GM18511 (cell line): ENCODE data around the gene RPTOR.
"Not testable (repeated sequence)": the region's sequence is repeated elsewhere in the genome, so short reads cannot be mapped to it uniquely, and the experiment has no call there.

Source experiments
- ATAC-seq: cut with Tn5 transposase; IDR thresholded peaks from one replicate; pipeline ENCODE4 v1.9.1; 2021; ENCODE audit warnings: mild to moderate bottlenecking, moderate library complexity; ENCODE audit not compliant: unreplicated experiment

Gene RPTOR

GRCh38 chr17:80612997-80613731 lies 68.5 kb downstream of the RPTOR start:
- ATAC-seq, result no peak

DNA sequence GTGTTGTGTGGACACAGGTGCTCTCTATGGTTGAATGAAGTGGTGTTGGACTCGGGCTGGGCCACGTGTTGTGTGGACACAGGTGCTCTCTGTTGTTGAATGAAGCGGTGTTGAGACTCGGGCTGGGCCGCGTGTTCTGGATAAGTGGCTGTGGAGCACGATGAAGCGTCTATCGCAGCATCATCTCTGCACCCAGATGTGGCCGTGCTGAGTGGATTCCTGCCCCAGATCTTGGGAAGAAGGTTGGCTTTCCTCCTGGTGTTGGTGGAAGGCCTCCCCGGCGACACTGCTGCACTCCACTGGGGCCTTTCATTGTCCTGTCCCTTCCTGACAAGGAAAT lies 69.1 kb downstream of the RPTOR start:
- ATAC-seq, result no peak

GRCh38 chr17:80614332-80615047 lies 69.9 kb downstream of the RPTOR start:
- no peak for ATAC-seq

DNA sequence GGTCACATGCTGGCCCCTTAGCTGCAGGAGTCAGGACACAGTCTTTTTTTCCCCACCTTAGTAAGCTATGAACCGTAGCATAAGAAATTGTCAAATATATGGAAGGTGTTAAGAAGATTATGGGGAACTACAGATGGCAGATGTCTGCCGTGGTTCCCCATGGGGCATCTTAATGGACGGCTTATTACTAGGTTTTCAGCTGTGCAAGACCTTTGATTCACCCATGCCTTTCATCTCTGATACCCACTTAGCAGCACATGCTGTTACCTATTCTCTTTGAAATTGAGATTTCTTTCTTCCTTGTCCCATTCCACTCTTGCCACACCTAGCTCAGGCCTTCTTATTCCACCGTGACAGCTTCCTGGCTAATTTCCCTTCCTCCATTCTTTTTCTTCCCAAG lies 70.7 kb downstream of the RPTOR start:
- no peak for ATAC-seq

- no peak for ATAC-seq
Measured at GRCh38 chr17:80616705-80617104, 72.1 kb downstream of the RPTOR start.

DNA sequence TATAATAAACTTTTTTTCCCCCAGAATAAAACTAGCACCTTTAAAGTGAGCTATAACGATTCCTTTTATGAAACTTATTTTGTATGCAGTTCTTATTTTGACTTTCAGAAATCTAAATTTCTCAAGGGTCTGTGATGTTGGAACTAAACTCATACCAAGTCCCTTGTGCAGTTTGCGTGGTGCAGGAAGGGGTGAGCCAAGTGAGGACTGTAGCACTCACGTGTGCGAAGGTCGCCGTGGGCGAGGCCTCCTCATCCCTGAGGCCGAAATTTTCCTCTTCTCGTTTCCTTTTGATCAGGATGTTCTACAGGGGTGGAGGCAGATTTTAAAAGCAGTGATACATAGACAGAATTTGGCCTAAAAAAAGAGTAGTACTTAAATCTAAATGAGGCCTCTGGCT lies 73.7 kb downstream of the RPTOR start:
- no peak for ATAC-seq

DNA sequence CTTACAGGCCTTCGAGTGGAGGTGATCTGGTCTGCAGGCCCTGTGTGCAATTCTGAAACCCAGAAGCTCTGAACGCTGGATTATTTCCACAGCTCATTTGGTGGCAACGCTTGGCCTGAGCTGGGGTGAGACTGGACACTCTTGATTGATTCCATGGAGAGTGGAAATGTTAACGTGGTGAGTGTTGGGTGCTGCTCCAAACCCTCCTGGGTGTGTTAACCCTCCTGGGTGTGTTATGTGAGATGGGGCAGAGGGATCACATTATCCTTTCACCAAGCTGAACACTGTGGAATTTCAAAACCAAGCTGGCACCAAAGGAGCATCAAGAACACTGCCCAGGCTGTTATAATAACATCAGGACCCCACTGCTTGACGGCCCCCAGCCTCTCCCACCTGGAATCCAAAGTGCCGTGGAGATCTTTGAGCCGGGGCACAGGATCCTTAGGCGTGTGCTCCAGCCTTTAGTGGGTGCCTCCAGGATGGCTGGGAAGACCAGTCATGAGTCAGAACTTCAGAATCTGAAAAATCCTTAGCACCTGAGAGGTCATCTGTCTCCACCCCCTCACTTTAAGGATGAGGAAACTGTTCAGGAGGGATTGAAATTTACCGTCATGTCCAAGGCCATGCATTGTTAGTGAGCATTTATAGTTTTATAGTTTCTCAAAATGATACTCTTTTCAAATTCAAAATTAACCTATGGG lies 75.0 kb downstream of the RPTOR start:
- no peak for ATAC-seq

- no peak for ATAC-seq
Measured at GRCh38 chr17:80621335-80621996, 76.8 kb downstream of the RPTOR start.

GRCh38 chr17:80621997-80622357 lies 77.3 kb downstream of the RPTOR start:
- no peak for ATAC-seq

GRCh38 chr17:80624864-80625263 lies 80.2 kb downstream of the RPTOR start:
- no peak for ATAC-seq

- ATAC-seq, result no peak
Measured at GRCh38 chr17:80625627-80626026, 81.0 kb downstream of the RPTOR start.

DNA sequence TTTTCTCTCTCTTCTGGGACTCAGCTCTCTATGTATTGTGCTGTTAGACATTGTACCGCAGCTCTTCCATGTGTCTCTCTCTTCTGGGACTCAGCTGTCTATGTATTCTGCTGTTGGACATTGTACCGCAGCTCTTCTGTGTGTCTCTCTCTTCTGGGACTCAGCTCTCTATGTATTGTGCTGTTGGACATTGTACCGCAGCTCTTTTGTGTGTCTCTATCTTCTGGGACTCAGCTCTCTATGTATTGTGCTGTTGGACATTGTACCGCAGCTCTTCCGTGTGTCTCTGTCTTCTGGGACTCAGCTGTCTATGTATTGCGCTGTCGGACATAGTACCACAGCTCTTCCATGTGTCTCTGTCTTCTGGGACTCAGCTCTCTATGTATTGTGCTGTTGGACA lies 84.2 kb downstream of the RPTOR start:
- ATAC-seq, result not testable (repeated sequence)

DNA sequence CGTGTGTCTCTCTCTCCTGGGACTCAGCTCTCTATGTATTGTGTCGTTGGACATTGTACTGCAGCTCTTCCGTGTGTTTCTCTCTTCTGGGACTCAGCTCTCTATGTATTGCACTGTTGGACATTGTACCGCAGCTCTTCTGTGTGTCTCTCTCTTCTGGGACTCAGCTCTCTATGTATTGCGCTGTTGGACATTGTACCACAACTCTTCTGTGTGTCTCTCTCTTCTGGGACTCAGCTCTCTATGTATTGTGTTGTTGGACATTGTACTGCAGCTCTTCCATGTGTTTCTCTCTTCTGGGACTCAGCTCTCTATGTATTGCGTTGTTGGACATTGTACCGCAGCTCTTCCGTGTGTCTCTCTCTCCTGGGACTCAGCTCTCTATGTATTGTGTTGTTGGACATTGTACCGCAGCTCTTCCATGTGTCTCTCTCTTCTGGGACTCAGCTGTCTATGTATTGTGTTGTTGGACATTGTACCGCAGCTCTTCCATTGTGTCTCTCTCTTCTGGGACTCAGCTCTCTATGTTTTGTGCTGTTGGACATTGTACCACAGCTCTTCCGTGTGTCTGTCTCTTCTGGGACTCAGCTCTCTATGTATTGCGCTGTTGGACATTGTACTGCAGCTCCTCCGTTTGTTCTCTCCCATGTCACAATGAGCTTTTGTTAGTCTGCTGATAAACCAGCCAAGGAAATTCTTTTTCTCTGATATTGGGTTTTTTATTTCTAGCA lies 84.8 kb downstream of the RPTOR start:
- ATAC-seq, result no peak

DNA sequence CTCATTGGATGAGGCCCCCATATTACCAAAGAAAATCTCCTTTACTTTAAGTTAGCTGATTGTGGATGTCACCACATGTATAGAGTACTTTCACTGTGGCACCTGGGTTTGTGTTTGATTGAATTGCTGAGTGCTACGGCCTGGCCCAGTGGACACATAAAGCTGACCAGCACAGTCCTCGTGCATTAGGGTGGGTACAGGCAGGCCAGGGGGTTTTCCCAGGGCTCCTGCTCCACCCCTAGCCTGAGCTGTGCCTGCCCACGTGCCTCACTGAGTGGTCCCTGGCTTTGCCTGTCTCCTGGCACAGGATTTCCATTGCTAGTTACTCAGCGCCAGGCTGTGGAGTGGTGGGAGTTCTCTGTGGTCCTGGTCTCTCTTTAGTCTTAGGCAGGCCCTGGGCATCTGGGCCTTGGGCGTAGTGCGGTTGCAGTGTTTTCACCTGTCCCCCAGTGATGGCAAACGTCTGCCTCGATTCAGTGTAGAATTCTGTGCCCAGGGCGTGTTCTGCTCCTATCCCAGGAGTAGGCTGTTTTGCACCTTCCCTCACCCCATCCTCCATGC lies 86.0 kb downstream of the RPTOR start:
- ATAC-seq, result no peak

GRCh38 chr17:80631142-80632045 lies 86.8 kb downstream of the RPTOR start:
- ATAC-seq, result no peak

DNA sequence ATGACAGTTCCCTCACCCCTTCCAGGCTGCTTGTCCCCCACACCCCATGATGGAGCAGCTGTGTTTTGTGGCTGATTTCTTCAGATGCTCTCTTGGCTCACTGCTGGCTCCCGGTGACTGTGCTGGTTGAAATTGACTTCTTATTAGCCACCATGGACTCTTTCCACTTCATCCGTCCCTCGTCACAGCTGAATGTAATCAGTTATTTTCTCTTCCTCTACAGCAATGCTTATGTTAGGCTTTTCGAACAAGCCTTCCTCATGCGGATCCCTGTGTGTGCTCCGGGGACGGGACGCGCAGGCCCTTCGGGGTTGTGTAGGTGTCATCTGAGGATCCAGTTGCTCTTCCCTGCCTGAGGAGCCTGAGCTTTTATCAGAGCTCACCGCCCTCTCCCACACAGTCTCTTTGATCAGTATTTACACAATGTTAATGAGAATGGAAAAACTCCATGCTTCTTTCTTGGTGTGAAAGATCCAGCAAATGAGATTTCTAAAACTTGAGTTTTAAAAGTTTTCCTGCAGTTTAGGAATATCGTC lies 87.5 kb downstream of the RPTOR start:
- no peak for ATAC-seq

DNA sequence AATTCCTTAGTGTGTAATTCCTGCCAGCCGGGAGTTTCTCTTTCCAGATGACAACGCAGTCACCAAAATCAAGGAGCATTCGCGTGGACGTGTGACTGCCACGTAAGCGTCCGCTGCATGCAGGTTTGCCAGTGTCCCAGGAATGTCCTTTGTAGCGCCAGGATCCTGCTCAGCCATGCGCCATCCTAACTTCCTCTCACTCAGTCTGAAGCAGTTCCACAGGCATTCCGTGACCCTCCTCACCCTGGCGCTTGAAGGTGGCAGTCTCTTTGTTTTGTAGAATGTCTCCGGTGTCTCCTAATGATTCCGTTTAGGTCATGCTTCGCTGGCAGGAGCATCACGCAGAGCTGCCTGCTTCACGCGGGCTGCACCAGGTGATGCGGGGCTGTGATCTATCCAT lies 88.6 kb downstream of the RPTOR start:
- ATAC-seq, result no peak

DNA sequence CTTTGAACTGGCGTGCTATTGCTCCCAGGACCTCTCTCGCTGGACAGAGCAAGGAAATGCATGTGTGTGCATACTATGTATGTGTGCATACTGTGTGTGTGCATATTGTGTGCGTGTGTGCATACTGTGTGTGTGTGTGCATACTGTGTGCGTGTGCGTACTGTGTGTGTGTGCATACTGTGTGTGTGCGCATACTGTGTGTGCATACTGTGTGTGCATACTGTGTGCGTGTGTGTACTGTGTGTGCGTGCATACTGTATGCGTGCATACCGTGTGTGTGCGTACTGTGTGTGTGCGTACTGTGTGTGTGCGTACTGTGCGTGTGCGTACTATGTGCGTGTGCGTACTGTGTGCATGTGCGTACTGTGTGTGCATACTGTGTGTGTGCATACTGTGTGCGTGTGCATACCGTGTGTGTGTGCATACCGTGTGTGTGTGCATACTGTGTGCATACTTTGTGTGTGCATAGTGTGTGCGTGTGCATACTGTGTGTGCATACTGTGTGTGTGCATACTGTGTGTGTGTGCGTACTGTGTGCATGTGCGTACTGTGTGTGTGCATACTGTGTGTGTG lies 89.4 kb downstream of the RPTOR start:
- no peak for ATAC-seq
